Measurements from ENCODE around the gene CDK6. TPM values are rescaled to one million over a fixed set of nuclear protein-coding genes. Genes with fewer than 3 reads are reported as not detected.

The CDK6 gene
- polyA plus RNA-seq, 1 donor (not counting 4 experiments of a cell fraction or from before 2014, with no cell fraction given), result 53.5 TPM

GRCh38 chr7:92586403-92586802, 250.0 kb downstream of the CDK6 start:
- H3K9ac ChIP-seq (ENCODE audit: control insufficient read depth, extremely low read depth, insufficient read depth, low read length), result no peak overlapping the region
- no peak overlapping the region for H3K27ac ChIP-seq (ENCODE audit: control insufficient read depth, insufficient read depth, low read length)
- no peak overlapping the region for H3K4me3 ChIP-seq (ENCODE audit: control insufficient read depth in 2 of 3, extremely low read depth in 1 of 3, insufficient read depth in 2 of 3, low read depth in 1 of 3, low read length in 3 of 3)
- no peaks in the 10 kb centered on the region for H3K9me3 ChIP-seq (ENCODE audit: control insufficient read depth, low read depth, low read length)
- TF ChIP-seq EZH2 (IDR thresholded peaks at IDR 0.05; ENCODE audit: low read length) (no peak), CTCF (optimal IDR thresholded peaks at IDR 0.05 in 1 of 3, IDR thresholded peaks at IDR 0.05 in 1 of 3, conservative IDR thresholded peaks at IDR 0.05 in 1 of 3; ENCODE audit: extremely low read depth in 1 of 3, insufficient read depth in 2 of 3, low read length in 3 of 3) (no peak)
- DNase-seq (ENCODE audit: low read depth, low spot score) (no peak), FAIRE-seq (no peak)
- peaks cover 3 to 4% of the 10 kb centered on the region in 2 experiments for H3K36me3 ChIP-seq (ENCODE audit: control insufficient read depth in 2 of 2, extremely low read depth in 1 of 2, insufficient read depth in 2 of 2, low read length in 2 of 2)
- dilution Hi-C loops (cut with MboI; ENCODE audit: extremely low pct_ligation_motif_present, low sequenced_read_pairs), result no loop called here
- H4K20me1 ChIP-seq (ENCODE audit: control insufficient read depth, extremely low read depth, insufficient read depth, low read length), result peaks cover 11% of the 10 kb centered on the region
- H2AFZ ChIP-seq (ENCODE audit: control insufficient read depth, low read length), result no peak overlapping the region
- no peaks in the 10 kb centered on the region for H3K9me1 ChIP-seq (ENCODE audit: control insufficient read depth, extremely low read depth, insufficient read depth, low read length)
- H3K27me3 ChIP-seq (ENCODE audit: control insufficient read depth, extremely low read depth, insufficient read depth, low read length), result no peaks in the 10 kb centered on the region
- H3K79me2 ChIP-seq (ENCODE audit: control insufficient read depth, insufficient read depth, low read length), result peaks cover 86% of the 10 kb centered on the region
- no peak overlapping the region for H3K4me2 ChIP-seq (ENCODE audit: control insufficient read depth, extremely low read depth, insufficient read depth, low read depth, low read length)
- peaks cover 22% of the 10 kb centered on the region for H3K4me1 ChIP-seq (ENCODE audit: control insufficient read depth, extremely low read depth, insufficient read depth, low read length)

- Histone ChIP-seq H3K4me2 (ENCODE audit: control insufficient read depth, extremely low read depth, insufficient read depth, low read depth, low read length) (no peak overlapping the region), H3K27ac (ENCODE audit: control insufficient read depth, insufficient read depth, low read length) (no peak overlapping the region)
- FAIRE-seq, result no peak
Measured at GRCh38 chr7:92584953-92585352, 251.4 kb downstream of the CDK6 start.

More at GRCh38 chr7:92584953-92585352, 251.4 kb downstream of the CDK6 start:
- H3K36me3 ChIP-seq (ENCODE audit: control insufficient read depth in 2 of 2, extremely low read depth in 1 of 2, insufficient read depth in 2 of 2, low read length in 2 of 2), result peaks cover 5 to 9% of the 10 kb centered on the region in 2 experiments
- TF ChIP-seq CTCF (optimal IDR thresholded peaks at IDR 0.05 in 1 of 3, IDR thresholded peaks at IDR 0.05 in 1 of 3, conservative IDR thresholded peaks at IDR 0.05 in 1 of 3; ENCODE audit: extremely low read depth in 1 of 3, insufficient read depth in 2 of 3, low read length in 3 of 3) (no peak), EZH2 (IDR thresholded peaks at IDR 0.05; ENCODE audit: low read length) (no peak)
- peaks cover 96% of the 10 kb centered on the region for H3K79me2 ChIP-seq (ENCODE audit: control insufficient read depth, insufficient read depth, low read length)
- dilution Hi-C loops (cut with MboI; ENCODE audit: extremely low pct_ligation_motif_present, low sequenced_read_pairs), result no loop called here
- DNase-seq (ENCODE audit: low read depth, low spot score), result no peak
- peaks cover 19% of the 10 kb centered on the region for H3K4me1 ChIP-seq (ENCODE audit: control insufficient read depth, extremely low read depth, insufficient read depth, low read length)
- H2AFZ ChIP-seq (ENCODE audit: control insufficient read depth, low read length), result no peak overlapping the region
- H3K4me3 ChIP-seq (ENCODE audit: control insufficient read depth in 2 of 3, extremely low read depth in 1 of 3, insufficient read depth in 2 of 3, low read depth in 1 of 3, low read length in 3 of 3), result no peak overlapping the region
- peaks cover 11% of the 10 kb centered on the region for H4K20me1 ChIP-seq (ENCODE audit: control insufficient read depth, extremely low read depth, insufficient read depth, low read length)
- no peaks in the 10 kb centered on the region for H3K9me1 ChIP-seq (ENCODE audit: control insufficient read depth, extremely low read depth, insufficient read depth, low read length)
- no peaks in the 10 kb centered on the region for H3K9me3 ChIP-seq (ENCODE audit: control insufficient read depth, low read depth, low read length)
- no peaks in the 10 kb centered on the region for H3K27me3 ChIP-seq (ENCODE audit: control insufficient read depth, extremely low read depth, insufficient read depth, low read length)
- H3K9ac ChIP-seq (ENCODE audit: control insufficient read depth, extremely low read depth, insufficient read depth, low read length), result no peak overlapping the region

Measured in keratinocyte (primary cell).